Measurements from ENCODE around the gene LTBP1. TPM values are rescaled to one million over a fixed set of nuclear protein-coding genes. Genes with fewer than 3 reads are reported as not detected.

LTBP1 gene
- polyA plus RNA-seq, 5 donors = 37.7 to 59.9 (median 52.7) TPM

DNA sequence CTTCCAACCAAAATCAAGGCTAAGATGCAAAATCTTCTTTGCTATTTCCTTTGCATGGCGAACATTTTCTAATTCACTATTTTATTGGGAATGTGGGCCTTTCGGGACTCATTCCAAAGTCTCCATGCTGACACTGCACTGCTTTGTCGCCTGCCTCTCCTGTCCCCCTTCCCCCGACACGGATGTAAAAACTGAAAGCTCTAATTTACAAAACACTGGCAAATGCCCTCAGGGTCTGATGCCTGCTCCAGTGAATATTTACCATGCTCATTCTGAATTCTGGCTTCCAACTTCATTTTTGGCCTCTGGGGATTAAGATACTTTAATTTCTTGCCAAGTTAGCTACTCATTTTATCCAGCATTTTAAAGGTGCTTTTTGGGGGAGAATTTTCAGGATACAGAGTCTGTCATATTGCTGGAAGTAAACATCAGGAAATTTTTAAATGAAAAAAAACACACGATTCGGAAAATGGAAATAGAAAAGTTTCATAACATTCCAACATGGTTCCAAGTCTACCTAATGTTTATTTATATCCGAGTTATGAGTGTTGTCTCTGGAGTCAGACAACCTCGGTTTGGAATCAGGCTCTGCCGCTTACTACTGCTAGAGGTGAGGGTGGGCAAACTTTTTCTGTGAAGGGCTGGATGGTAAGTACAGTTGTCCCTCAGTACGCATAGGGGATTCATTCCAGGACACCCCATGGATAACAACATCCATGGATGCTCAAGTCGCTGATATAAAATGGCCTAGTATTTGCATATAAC is 14.6 kb upstream of the LTBP1 start:
- no peak for DNase-seq

DNA sequence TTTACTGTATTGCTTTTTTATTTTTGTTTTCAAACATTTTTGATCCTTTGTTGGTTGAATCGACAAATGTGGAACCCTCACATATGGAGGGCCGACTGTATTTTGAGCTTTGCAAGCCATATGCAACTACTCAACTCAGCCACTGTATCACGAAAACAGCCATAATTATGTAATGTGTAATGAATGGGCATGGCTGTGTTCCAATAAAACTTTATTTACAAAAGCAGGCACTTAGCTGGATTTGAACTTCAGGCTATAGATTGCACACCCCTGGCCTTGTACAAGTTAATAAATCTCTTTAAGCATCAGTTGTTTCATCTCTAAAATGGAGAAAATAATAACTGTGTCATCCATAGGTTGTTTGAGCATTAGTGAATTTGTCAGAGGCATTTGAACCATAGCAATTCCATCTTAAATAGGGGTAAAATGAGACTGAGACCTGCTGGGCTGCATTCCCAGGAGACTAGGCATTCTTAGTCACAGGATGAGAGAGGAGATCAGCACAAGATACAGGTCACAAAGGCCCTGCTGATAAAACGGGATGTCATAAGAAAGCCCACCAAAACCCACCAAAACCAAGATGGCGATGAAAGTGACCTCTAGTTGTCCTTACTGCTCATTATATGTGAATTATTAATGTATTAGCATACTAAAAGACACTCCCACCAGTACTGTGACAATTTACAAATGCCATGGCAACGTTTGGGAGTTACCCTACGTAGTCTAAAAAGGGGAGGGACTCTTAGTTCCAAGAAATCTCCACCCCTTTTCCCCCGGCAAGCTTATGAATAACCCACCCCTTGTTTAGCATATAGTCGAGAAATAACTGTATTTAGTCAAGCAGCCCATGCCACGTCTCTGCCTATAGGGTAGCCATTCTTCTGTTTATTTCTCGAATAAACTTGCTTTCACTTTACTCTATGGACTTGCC is 13.7 kb upstream of the LTBP1 start:
- no peak for DNase-seq

DNA sequence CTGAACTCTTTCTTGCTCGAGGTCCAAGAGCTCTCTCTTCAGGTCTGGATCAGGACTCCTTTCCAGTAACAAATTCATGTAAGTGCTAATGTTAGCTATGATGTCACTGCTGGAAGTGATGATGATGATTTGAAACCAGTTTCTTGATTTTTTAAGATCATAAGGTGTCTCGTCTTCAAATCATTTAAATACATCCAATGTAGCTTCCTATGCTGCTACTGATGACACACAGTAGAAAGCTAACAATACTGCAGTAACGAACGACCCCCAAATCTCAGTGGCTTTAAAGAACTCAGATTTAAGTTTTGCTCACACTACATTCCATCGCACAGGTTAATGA is 13.0 kb upstream of the LTBP1 start:
- no peak for DNase-seq

DNA sequence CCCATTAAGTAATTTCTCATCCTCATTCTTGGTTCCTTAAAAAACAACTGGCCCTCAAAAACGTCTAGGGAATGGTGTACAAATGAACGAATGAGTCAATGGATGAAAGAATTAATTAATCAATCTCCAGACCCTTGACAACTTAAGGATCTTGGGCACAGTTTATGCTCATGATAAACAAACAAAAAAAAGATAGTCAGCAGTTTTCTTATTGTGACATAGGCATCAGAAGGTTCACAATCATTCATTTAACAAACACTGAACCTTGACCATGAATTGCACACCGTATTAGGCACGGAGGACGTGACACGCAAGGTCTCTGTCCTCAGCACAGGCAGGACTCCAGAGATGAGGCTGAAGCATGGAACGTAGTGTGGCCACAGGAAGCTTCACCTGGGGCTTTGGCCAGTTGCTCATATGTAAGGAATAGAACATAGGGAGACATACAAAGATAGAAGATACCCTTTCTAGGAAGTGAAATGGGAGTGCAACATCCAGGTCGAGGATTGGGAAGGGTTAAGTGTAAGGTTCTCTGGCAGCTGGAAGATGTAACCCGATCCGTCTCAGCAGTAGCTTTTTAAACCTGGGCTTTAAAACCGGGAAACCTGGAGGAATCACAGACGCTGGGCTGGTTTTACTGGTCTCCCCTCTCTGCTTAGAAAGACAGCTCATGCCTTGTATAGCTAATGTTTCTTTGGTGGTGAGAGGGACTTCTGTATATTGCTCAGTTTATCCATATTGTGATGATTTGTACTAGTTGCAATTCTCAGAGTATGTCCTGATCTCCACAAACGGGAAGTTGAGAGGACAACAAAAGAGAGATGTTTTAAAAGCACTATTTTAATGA is 8.9 kb upstream of the LTBP1 start:
- DNase-seq = peak in 1 of 2 donors; percentile 34

DNA sequence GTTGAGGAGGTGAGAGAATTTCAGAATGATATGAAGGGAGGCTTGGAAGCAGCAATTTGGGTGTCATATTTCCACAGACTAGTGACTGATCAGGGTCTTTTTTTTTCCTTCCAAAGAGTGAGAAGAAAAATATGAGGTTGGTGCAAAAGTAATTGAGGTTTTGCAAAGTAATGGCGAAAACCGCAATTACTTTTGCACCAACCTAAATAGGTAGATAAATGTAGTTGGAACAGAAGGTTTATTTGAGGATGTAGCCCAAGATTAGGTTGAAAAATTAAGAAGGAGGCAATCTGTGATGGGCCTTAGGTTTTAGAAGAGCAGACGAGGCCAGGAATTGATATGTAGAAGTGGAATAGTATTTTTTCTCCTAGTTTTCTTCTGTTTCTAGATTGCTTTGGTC is 7.8 kb upstream of the LTBP1 start:
- DNase-seq = no peak

DNA sequence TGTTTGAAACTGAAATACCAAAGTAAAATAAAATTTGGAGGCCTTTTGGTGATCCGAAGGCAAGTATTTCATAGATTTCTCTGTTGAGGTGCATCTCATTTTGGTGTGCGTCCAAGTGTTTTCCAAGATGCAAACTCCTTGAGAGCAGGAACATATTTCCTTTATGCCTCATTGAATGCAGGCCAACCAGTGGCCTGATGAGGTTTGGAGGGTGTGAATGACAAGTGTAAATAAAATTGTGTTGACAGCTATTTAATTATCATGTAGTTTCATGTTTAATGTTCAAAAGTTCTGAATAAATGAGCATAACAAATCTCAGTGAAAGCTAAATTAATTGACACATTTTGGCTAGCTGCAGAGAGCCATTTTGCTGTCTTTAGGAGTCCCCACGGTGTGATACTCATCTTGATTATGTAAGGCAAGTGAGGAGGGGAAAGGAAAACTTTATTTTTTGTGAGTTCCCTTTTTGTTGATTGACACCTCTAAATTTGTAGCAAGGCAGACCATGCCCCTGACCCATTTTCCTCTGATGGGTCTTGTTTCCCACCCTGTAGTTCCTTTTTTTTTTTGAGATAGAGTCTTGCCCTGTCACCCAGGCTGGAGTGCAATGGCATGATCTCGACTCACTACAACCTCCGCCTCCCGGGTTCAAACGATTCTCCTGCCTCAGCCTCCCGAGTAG is 6.3 kb upstream of the LTBP1 start:
- DNase-seq = no peak

DNA sequence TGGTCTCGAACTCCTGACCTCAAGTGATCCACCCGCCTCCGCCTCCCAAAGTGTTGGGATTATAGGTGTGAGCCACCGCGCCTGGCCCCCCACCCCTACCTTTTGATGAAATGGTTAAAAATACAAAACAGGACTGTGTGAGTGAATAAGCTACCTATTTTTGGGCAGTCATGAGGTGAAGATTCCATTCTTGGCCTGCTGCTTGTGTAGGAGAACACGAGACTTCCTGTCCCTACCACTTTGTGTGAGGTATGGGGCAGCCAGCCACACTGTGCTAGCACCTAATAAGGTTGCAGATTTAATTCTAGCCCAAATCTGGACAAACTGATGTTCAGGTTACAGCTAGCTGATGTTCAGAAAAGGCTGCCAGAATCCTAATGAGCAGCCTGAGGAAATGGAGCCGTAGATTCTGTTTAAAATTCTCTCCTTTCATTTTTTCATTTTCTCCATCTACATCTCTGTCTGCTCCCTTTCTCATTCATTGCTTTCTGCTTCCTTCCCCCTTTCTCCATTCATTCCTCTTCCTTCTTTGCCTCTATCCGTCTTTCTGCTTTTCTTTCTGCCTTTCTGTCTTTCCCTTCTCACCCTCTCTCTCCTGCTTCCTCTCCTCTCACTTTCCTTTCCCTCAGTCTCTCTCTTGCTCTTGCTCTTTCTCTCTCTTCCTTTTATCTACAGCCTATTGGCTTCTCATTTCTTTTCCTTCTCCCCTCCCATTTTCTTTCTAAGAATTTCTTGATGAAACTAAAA is 4.6 kb upstream of the LTBP1 start:
- no peak for DNase-seq

DNA sequence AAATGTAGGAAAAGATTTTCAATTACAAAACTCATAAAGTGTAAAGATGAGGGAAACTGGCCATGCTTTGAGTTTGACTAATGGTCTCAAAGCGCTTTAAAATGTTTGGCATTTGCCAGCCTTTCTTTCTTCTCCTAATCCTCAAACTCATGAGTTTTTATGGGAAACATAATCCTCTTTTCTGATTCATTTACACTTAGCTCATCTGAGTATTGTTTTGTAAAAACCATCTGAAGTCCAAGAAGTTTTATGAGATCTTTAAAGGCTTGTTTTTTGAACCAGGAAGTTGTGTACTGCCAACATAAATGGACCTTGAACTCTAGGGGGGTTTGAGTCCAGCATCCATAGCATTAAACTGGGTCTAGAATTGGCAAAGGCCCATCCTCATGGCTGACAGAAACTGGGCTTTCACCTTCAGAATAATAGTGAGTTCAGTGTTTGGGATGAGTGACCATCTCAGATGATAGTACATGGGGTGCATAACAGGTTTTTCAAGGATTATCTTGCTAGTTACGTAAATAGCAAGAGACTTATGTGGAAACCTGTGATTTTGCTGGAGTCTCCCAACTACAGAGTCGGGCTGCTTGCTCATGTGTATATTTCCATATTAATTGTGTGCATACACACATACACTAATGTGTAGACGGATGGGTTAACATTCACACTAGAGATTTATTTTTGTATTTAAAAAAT is 3.8 kb upstream of the LTBP1 start:
- DNase-seq = no peak

DNA sequence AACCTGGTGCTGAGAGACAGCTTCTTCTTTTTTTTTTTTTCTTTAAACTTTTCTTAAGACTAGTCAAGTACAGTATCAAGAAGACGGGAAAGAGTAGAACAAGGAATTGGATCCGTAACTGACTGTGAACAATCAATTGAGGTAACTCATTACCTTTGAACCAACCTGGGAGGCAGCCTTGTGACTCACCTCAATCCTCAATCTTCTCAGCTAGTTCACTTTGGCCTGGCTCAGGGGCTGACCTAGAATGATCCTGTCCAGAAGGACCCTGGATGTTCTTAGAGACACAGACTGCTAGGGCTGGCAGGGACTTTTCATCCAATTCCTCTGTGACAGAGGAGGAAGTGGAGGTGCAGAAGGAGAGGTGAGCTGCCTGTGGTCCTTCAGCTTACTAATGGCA is 1.5 kb upstream of the LTBP1 start:
- DNase-seq = no peak

DNA sequence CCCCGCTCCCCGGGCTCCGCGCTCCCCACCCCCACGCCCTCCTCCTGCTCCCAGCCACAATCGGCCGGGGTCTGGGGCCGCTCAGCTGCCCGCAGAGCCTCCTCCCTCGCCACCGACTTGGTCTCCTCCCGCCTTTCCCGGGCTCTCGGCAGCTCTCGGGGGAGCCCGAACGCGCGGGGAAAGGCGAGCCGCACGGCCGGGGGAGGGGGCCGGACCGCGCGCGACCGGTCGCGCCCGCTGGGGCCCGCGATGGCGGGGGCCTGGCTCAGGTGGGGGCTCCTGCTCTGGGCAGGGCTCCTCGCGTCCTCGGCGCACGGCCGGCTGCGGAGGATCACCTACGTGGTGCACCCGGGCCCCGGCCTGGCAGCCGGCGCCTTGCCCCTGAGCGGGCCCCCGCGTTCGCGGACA is 327 bp downstream of the LTBP1 start:
- peak in 1 of 2 donors; percentile 27 for DNase-seq

DNA sequence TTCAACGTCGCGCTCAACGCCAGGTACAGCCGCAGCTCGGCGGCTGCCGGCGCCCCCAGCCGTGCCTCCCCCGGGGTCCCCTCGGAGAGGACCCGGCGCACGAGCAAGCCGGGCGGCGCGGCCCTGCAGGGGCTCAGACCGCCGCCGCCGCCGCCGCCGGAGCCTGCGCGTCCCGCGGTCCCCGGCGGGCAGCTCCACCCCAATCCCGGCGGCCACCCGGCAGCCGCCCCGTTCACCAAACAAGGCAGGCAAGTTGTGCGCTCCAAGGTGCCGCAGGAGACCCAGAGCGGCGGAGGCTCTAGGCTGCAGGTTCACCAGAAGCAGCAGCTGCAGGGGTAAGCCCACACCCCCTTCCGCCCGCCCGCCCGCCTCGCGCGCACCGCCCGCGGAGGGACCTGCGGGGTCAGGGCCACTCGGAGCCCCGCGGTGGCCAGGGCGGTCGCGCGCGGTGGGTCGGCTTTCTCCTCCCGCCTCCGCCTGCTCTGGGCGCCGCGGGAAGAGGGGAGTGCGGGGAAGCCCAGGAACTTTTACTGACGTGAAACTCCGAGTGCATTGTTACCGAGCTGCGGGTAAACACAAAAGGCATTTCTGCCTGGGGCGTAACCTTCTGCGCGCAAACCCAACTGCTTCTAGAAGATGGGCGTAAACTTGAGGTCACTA is 861 bp downstream of the LTBP1 start:
- peak in 1 of 2 donors; percentile 27 for DNase-seq

DNA sequence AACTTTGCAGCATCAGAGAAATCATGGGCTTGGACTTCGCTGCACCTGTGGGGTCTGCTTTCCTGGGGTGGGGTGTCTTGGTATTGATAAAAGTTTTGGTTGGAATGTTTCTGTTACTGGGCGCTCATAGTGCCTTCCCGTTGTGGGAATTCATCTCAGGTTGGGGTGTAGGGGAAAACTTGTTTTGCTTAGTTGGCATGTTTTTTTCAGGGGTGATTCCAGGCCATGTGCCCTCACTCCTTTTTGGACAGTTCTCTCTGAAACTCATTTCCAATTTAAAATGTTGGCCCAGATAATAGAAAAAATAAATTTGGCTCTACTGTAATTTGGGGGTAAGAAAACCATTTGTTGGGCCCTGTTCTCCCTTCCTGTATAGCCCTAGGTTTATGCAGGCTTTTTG is 1.5 kb downstream of the LTBP1 start:
- DNase-seq = no peak

DNA sequence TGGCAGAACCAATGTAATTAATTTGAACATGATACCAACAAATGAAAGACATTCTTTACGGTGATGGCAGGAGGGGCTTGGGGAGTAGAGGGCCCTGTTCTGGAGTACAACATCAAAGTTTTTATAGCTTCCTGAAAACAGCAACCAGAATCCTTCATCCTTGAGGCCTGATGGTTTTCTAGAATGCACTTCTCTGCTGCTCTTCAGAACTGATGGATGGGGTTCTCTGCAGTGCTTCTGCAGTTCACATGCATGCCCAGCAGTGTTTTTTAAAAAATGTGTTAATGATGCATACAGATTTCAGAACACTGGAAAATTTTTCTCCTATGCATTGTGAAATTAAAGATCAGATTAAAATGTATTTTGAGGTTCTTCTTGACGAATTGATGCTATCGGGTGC is 2.5 kb downstream of the LTBP1 start:
- DNase-seq = no peak

DNA sequence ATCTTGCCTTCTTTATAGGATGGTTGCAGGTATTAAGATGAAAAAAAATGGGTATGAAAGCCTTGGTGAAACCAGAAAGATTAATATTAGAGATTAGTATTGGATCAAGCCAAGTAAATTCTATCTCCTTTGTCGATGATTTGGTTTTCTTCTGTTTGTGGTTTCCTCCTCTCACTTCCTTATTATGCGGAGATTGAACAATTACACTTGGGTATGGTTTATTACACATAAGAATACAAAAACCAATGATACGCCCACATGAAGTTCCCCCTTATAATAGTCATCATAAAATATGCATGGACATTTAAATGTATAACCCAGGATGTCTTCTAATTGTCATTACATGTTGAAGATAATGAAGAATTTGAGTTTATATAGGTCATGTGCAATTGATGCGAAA is 4.9 kb downstream of the LTBP1 start:
- no peak for DNase-seq

DNA sequence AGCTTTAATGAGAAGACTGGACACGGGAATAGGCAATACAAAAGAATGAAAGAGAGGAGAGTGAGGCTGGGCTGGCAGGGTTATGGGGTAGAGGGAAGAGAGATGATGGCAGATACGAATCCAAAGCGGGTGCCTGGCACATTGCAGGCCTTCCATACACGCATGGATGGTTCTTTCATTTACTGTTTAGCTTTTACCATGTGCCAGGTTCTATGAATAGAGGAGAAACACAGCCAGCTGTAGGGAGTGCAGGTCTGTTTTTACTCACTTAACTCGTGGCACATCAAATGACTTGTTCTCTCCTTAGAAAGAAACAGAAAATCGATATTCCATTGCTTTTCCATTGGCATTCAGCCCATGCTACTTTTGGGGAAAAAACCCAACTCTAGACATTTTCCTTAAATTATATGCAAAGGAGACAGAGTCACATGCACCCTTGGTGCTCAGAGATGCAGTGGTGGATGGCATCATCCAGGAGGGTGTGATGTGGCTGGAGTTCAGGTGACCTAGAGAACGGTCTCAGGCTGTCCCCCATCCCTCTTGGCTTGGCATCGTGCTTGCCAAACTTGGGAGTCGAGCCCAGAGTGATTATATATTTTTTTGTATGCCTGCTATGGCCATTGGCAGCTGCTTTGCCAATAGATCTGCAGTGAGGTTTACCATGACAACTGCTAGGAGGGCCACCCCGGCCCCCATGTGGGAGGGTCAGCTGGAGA is 6.2 kb downstream of the LTBP1 start:
- no peak for DNase-seq

DNA sequence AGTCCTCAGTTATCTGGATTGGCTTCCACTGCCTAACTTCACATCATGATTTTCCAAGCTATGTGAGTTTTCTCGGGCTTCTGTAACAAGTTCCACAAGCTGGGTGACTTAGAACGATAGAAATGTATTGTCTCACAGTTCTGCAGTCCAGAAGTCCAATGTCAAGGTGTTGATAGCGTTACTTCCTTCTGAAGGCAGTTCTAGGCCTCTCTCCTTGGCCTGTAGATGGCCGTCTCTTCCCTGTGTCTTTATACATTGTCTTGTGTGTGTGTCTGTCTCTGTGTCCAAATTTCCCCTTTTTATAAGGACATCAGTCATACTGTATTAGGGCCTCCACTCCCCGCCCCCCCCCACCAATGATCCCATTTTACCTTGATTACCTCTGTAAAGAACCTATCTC is 7.5 kb downstream of the LTBP1 start:
- DNase-seq = no peak

DNA sequence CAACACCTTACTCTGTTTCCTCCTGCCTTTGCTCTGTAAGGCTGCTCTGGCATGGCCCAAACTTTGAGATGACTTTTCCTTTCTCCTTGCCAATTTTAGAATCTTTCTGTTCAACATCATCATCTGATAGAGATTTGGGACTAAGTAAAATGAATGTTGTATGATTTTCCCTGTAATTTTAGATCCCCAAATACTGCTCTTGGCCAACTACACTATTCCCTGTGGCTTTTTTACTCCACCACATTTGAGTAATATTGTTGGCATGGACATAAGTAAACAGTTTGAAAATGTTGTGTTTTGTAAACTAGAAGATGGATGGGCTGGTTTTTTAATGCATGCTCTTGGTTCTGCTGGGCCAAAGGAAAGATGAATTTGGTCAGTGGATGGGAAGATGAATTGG is 12.1 kb downstream of the LTBP1 start:
- DNase-seq = no peak

DNA sequence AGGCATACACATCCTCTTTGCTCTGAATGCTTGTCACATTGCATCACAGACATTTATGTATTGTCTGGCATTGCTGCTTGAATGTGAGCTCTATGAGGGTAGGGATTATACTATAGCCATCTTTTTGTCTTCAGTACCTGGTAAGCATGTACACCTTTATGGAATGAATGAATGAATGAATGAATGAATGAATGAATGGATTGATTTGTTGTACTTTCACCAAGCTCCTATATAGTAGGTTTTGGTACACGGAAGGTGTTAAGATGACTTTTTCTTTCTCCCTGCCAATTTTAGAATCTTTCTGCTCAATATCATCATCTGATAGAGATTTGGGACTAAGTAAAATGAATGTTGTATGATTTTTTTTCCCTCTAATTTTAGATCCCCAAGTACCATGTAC is 13.5 kb downstream of the LTBP1 start:
- no peak for DNase-seq

All from right lung (tissue), 5 donors.